Measurements from ENCODE around the gene DKKL1.
A peak's percentile ranks its signal among the peaks of the same experiment; 100 is the strongest.

DKKL1 gene

DNA sequence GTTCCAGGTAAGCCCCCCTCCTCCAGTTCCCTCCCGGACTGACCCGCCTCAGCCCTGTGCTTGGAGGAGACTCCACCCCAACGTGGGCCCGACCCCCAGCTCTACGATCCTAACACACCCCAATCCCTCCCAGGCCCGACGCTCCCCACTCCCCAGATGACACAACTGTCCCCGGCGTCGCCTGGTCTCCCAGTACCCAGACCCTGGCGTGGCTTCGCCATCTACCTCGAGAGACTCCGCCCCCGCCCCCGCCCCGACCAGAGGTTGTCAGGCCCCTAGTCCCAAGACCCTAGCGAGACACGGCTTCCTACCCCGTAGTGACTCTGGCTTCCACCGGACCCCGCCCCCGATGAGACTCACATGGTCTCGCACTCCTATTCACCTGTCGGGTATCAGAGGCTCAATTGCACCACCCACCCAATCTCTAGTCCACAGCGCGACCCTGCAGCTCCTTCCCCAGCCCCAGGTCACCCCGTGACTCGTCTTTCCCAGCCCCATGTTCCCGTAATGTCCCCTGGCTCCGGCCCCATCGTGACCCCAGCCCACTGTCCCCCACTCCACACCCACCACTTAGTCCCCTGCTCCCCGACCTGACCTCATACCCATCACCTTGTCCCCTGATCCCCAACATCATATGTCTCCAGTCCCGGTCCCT, 25.5 kb upstream of the DKKL1 start:
- DNase-seq = no peak

DNA sequence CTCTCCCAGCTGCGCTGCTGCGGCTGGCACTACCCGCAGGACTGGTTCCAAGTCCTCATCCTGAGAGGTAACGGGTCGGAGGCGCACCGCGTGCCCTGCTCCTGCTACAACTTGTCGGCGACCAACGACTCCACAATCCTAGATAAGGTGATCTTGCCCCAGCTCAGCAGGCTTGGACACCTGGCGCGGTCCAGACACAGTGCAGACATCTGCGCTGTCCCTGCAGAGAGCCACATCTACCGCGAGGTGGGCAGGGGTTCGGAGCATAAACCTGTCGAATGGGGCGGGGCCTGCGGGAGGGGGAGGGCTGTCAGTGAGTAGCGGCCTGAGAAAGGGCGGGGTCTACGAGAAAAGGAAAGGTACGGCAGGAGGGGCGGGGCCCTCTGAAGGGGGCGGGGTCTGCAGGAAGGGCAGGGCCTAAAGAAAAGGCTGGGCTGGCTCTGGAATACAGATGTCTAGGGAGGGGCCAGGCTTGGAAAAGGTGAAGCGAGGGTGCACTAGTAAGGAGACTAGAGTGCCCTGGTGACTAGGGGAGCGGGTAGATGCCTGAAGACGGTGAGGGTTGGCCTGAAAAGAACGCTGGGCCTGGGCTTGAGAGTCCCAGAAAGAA, 24.9 kb upstream of the DKKL1 start:
- DNase-seq = no peak

DNA sequence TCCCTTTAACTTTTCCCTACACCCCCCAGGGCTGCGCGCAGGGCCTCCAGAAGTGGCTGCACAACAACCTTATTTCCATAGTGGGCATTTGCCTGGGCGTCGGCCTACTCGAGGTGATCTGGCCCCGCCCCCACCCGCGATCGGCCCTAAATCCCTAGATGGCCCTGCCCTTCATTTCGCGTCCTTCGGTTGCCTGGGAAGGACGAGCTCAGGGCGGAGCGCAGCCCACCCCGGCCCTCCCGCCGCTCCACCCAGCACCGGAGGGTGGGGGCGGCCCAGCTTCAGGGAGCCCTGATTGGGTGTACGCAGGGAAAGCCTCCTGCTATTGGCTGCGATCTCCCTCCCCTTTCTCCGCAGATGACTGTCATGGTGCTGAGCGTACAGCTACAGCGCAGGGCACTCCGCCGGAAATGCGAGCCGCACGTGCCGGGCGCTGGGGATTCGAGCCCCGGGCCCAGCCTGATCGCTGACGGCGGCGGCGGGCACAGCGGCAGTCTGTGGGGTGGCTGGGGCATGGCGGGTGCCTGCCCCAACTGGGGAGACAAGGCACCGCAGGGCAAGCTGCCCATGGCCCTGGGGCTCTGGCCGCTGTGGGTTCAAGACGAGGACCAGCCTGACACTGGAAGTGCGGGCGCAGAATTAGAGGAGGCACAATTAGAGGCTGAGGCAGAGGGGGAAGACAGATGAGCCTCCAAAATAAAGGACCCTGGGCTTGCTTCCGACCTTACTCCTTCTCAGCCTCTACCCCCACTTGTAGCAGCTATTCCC, 24.2 kb upstream of the DKKL1 start:
- DNase-seq = peak; percentile 65

DNA sequence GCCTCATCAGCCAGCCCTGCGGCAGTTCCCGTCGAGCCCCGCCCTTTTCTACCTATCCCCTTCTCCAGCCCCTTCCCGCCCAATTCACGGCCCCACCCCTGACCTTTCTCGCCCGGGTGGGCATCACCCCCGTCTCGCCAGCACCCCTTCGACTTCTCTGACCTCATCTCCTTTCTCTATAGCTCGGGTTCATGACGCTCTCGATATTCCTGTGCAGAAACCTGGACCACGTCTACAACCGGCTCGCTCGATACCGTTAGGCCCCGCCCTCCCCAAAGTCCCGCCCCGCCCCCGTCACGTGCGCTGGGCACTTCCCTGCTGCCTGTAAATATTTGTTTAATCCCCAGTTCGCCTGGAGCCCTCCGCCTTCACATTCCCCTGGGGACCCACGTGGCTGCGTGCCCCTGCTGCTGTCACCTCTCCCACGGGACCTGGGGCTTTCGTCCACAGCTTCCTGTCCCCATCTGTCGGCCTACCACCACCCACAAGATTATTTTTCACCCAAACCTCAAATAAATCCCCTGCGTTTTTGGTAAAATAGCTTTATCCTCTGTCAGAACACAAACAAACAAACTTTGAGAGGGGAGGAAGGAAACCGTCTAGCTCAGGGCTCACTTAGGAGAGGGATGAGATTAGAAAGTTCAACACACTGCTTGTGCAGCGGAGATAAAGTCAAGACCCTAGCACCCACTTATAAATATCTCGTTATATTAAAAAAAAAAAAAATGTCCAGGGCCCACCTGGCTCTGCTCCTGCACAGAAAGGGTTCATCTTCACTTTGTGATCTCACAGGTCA, 23.4 kb upstream of the DKKL1 start:
- DNase-seq = peak; percentile 94

DNA sequence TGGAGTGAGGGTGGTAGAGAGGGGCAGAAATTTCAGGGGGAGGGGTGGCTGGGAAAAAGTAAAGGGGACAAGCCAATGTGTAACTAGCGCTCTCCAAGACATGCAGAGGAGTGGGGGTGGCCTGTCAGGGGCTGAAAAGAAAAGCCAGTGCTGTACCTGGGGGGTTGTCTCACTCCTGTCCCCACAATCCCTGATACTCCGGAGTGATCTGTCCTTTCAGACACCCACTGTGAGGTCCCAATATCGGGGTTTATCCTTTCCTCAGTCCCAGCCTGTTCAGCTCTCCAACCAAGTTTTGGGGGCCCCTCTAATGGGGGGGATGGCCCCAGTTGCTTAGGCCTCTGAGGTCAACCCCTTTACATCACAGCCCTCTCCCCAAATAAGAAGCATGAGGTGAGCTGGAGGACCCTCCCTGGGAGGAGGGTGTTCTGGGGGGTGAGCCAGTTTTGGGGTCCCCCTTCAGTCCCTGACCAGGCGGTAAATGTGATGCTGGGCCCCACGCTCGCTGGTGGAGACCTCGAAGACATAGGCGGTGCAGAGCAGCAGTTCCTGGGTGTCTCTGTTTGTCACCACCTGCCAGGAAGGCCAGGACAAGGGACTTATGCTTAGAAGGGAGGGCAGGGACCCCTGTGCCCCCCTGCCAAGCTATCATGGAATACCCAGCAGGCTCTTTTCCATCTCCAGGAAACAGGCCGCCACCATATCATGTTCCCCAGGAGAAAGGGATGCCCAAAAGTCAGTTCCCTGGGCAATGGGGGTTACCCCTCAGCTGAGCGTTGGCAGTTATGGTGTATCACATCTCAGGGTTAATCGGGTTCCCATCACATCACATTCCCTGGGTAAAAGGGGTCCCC, 22.6 kb upstream of the DKKL1 start:
- DNase-seq = no peak

DNA sequence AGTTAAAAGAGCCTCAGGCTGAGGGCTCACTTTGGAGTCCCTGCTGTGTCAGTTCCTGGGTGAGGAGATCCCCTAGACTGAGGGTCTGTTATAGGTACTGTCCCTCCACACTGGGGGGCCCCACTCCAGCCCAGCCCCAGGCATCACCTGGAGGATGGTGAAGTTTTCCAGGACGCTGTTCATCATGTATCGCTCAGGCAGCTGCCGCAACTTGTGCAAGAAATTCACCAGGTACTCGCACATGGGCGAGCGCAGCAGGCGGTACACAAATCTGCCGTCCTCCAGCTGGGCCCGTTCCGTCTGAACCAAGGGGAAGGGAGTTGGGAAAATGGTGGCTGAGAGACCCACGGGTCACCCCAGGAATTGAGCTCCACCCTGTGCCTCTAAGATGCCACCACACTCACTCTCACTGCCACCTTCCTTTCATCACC, 21.4 kb upstream of the DKKL1 start:
- no peak for DNase-seq

DNA sequence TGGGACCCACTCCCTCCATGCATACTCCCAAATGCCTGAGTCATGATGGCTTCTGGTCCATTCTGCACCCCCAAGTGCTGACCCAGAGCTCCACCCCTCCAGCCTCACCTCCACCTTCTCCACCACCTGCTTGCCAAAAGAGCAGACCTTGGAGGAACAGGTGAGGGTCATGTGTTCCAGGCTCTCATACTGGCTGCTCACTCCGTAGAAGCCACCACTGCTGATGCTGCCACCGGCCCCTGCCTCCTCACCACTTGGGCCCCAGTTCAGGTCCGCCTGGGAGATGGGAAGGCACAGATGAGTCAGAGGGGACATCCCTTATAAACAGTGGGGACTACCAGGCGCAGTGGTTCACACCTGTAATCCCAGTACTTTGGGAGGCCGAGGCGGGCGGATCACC, 20.6 kb upstream of the DKKL1 start:
- DNase-seq = no peak

DNA sequence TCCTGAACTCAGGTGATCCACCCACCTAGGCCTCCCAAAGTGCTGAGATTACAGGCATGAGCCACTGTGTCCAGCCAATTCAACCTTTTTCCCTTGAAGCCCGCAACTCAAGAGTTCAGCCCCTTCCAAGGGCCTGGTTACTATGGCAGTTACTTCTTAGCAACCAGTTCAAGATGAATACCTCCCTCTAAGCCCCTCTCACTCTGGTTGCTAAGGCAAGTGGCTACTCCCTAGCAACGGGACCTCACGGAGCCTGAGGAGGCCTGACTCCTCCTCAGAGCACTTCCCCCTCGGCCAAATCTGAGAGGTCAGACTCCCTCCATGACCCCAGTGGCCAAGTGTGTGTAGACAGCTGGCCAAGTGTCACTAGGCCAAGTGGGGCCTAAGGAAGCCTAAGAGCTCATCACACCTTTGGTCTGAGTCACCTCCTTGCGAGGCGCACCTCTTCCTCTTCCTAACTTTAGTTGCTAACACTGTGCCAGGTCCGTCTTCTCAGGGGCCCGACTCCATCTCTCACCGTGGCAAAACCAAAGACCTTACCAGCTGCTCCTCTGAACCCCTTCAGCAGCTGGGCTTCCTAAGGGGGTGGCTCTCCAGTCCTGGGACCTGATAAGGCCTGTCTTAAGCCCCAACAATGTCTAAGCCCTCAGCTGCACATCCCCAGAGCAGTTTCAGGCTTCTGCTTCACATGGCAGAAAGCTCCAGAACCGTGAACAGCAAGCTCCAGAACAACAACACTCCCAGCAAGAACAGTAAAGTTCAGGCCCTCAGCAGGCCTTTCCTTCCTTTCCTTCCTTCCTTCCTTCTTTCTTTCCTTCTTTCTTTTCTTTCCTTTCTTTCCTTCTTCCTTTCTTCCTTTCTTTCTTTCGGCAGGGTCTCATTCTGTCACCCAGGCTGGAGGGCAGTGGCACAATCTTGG, 18.9 kb upstream of the DKKL1 start:
- no peak for DNase-seq

DNA sequence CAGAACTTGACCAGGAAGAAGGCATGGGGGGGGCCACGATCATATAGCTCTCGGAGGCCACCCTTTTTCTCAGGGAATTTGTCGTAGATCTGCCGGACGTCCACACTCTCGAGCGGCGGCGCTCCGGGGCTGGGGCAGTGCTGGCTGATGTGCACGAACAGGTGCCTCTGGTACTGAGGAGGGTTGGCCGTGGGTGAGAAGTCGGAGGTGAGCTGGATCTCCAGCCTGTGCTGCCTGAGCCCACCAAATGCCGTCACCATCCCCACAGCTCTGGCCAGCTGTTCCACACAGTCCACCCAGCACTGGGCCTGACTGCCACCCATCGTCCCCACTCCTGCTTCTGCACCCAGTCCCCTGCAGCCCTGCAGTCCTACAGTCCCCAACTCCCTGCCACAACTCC, 16.5 kb upstream of the DKKL1 start:
- no peak for DNase-seq

DNA sequence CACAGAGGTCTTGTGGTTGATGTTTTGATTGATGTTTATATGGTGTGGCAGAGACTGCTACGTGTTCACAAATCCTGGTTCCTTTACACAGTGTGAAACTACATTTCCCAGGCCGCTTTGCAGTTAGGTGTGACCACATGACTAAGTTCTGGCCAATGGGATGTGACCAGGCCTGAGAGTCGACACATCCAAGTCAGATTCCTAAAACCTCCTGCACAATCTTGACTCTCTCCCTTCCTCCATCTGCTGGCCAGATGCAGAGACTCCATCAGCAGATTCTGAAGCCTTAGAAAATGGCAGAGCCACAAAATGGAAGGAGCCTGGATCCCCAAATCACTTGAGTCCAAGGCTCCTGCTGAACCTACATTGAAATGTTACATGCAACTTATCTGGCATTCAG, 15.8 kb upstream of the DKKL1 start:
- peak; percentile 48 for DNase-seq

DNA sequence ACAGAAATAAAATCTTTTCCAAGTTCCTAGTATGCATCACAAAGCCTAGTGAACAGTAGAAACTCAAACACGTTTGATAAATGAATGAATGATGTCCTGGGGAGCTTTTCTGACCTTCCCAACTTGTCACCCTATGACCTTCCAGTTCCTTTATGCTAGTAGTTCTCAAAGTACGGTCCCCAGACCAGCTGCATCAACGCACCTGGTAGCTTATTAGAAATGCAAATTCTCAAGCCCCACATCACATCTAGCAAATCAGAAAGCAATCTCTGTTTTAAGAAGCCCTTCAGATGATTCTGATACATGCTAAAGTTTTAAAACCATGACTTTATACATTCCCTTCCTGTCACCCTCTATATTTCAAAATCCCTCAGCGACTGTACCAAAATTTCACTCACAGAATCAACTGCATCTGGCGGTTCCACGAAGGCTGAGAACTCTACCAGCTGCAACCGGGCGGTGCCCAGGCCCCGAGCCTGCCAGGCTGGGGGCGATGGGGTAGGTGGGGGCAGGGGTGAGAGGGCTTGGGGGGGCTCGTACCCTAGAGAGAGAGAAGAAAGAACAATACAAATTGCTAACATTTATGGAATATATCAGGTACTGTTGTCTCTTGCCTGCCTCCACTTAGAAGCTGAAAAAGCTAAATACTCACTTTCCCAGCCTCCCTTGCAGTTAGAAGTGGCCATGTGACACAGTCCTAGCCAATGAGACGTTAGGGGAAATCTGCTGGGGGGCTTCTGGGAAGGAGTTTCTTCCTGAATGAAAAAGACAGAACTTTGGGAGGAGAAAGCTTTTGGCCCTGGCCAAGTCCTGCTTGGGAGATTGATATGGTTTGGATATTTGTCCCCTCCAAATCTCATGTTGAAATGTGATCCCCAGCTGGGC, 15.1 kb upstream of the DKKL1 start:
- no peak for DNase-seq

DNA sequence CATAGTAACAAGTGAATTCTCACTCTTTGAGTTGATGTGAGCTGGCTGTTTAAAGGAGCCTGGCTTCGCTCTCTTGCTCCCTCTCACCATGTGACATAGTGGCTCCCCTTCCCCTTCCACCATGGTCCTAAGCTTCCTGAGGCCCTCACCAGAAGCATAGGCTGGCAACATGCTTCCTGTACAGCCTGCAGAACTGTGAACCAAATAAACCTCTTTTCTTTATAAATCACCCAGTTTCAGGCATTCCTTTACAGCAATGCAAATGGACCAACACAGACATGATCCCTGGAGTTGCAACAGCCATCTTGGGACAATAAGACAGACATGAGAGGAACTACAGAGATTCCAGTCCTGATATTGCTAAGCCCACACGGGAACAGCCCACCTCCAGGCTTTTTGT, 14.1 kb upstream of the DKKL1 start:
- no peak for DNase-seq

DNA sequence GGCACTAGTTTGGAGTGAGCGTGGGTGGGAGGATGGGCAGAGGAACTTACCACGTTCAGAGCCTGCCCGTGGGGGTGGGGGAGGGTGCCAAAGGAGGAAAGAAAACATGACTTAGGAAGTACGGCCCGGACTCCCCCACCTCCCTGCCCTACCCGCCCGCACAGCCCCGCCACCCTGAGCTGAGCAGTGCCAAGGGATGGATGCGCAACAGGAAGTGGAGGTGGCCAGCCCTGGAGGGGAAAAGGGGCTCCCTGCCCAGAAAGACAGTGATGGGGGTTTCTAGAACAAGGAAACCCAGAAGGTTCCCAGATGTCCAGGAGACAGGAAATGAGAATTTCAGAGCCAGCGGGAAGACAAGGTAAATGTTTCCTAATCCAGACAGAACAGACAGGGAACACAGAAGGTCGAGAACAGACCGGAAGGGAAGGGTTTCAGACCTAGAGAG, 7.7 kb upstream of the DKKL1 start:
- no peak for DNase-seq

DNA sequence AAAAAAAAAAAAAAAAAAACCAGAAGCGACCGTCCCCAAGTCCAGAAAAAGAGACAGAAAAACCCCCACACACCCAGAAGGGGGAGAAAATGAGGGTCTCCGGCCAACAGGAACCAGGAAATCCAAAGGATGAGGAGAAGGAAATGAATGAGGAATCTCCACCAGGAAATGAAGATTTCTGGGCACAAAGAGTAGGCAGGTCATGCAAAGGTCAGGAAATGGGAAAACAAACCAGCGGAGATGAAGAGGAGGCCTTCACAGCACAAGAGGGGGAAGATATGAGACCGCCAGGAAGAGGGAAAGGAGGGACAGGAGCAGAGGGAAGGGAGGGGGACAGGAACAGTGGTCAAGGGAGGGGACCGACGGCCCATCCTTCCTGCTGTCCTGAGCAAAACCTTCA, 7.3 kb upstream of the DKKL1 start:
- no peak for DNase-seq

DNA sequence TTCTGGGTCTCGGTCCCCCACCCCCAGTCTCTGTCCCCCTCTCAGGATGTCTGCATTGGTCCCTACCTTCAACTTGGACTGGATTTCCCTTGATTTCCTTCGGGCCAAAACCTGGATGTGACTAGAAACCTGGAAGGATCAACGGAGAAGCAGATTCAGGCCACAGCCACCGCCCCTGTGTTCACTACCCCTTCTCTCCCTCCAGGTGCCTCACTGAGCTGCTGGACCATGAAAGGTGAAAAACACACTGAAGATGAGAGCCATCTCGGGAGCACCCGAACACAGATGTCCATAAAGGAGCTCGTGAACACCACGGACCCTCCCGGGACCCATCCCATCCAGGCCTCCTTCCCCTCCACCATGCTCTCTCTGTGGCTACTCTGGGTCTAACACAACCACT, 6.5 kb upstream of the DKKL1 start:
- no peak for DNase-seq

DNA sequence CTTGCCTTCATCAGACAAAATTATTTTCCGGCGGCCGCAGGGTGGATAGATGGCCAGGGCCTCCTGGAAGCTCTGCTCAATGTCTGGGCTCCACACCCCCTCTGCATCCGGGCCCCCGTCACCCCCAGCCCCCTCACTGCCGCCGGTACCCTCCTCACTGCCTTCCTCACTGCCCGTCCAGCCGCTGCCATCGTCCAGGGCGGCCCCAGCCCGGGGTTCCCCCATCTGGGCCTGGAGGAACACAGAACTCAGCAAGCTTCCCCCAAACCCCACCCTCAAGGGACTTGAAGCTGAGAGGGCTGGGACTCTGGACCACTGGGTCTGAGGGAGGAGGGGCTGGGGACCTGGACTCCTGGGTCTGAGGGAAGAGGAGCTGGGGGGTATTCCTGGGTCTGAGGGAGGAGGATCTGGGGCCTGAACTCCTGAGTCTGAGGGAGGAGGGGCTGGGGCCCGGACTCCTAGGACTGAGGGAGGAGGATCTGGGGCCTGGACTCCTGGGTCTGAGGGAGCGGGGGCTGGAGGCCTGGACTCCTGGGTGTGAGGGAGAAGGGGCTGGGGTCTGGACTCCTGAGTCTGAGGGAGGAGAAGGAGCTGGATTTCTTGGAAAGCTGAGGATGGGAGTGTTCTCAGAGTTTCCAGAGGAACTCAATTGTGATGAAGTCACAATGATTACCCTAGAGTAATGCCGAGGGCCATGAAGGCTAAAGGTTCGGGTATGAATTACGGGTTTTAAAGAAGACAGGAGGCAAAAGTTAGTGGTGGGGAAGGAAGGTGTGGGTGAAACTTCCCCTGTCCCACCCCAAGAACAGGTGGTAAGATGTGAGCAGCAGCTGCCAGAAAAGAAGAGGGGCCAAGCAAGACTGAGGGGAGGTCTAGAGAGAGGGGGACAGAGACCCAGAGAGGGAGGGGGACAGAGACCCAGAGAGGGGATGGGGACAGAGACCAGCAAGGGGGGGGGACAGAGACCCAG, 3.5 kb upstream of the DKKL1 start:
- no peak for DNase-seq

DNA sequence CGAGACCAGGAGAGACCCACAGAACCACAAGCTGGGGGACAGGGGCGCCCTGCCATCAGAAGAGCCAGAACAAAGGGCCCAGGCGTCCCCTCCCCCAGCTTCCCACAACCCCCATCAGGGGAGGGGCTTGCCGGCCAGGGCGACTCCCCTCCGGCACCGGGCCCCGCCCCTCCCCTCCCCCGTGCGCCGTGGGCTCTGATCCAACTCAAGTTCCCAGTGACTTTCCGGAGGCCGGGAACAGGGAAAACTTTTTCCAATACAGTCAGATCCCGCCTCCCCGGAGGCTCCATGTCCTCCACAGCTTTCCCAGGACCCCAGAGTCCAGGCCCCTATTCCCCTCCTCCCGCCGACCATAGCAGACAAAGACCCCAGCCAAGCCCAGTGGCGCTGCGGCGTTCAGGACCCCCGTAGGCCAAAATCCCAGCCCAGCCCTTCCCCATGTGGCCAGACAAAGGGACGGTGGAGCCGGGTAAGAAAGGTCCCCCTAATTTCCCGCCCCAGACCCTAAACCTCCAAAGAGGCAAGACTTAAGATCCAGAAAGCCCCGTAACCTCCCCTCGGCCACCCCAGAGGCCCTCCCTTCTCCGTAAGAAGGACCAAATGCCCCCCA, 2.1 kb upstream of the DKKL1 start:
- DNase-seq = no peak
